DMS53 (cell line): Measurements from ENCODE around the gene GPR137B.
"Not testable (repeated sequence)": the region's sequence is repeated elsewhere in the genome, so short reads cannot be mapped to it uniquely, and the experiment has no call there.

Source experiments
- DNase-seq: peaks from one replicate; lab custom pipeline; 2025; lab: John Stamatoyannopoulos, UW

Gene GPR137B

GRCh38 chr1:236161230-236161629 lies 18.9 kb downstream of the GPR137B start:
- no peak for DNase-seq

- DNase-seq = not testable (repeated sequence)
These were observed 19.4 kb downstream of the GPR137B start for GRCh38 chr1:236161755-236162154.

GRCh38 chr1:236163463-236164153 lies 21.3 kb downstream of the GPR137B start:
- DNase-seq = no peak

- no peak for DNase-seq
These were observed 21.9 kb downstream of the GPR137B start for GRCh38 chr1:236164273-236164672.

- no peak for DNase-seq
These were observed 23.1 kb downstream of the GPR137B start for GRCh38 chr1:236165238-236165981.

GRCh38 chr1:236166041-236166440 lies 23.7 kb downstream of the GPR137B start:
- DNase-seq = no peak

GRCh38 chr1:236167154-236167553 lies 24.8 kb downstream of the GPR137B start:
- no peak for DNase-seq

GRCh38 chr1:236167578-236167977 lies 25.2 kb downstream of the GPR137B start:
- DNase-seq = no peak

GRCh38 chr1:236168716-236169429 lies 26.5 kb downstream of the GPR137B start:
- peak; percentile 51 for DNase-seq

- DNase-seq = no peak
These were observed 29.8 kb downstream of the GPR137B start for GRCh38 chr1:236172041-236172579.

- DNase-seq = no peak
These were observed 30.9 kb downstream of the GPR137B start for GRCh38 chr1:236173174-236173767.

GRCh38 chr1:236175642-236176336 lies 33.5 kb downstream of the GPR137B start:
- no peak for DNase-seq

GRCh38 chr1:236176337-236177336 lies 34.3 kb downstream of the GPR137B start:
- DNase-seq = peak; percentile 9

- DNase-seq = no peak
These were observed 37.3 kb downstream of the GPR137B start for GRCh38 chr1:236179634-236180033.

- no peak for DNase-seq
These were observed 38.7 kb downstream of the GPR137B start for GRCh38 chr1:236181059-236181458.

GRCh38 chr1:236185687-236186086 lies 43.3 kb downstream of the GPR137B start:
- DNase-seq = no peak

- not testable (repeated sequence) for DNase-seq
These were observed 44.1 kb downstream of the GPR137B start for GRCh38 chr1:236186471-236186870.

GRCh38 chr1:236188084-236188483 lies 45.7 kb downstream of the GPR137B start:
- DNase-seq = not testable (repeated sequence)

- no peak for DNase-seq
These were observed 50.8 kb downstream of the GPR137B start for GRCh38 chr1:236193184-236193583.

GRCh38 chr1:236200925-236201324 lies 58.6 kb downstream of the GPR137B start:
- no peak for DNase-seq
